Panc1 (cell line): ENCODE results near the gene AGPAT4.

Source experiments
- CTCF ChIP-seq: fragments of 450-650 bp; IDR thresholded peaks from 2 replicates; pipeline ENCODE4 v1.5.1; 2017; ENCODE audit warnings: mild to moderate bottlenecking
- POLR2AphosphoS5 ChIP-seq: IDR thresholded peaks from 2 replicates; pipeline ENCODE4 v1.6.1; 2012; ENCODE audit warnings: mild to moderate bottlenecking, low read depth, low read length, moderate library complexity
- REST ChIP-seq, 2 experiments: IDR thresholded peaks; 2 replicates each; pipeline ENCODE4 v1.6.1; 2011 to 2012; ENCODE audit warnings: low read depth in 2 of 2, control low read depth in 1 of 2, low read length in 1 of 2, mild to moderate bottlenecking in 1 of 2, moderate library complexity in 1 of 2; ENCODE audit not compliant: insufficient read depth in 1 of 2
- SIN3A ChIP-seq: IDR thresholded peaks from 2 replicates; pipeline ENCODE4 v1.6.1; 2012; ENCODE audit warnings: low read depth, mild to moderate bottlenecking, low read length, moderate library complexity, borderline replicate concordance; ENCODE audit not compliant: insufficient read depth

- TF ChIP-seq CTCF (no peak), REST (IDR thresholded peaks at IDR 0.05; ENCODE audit: insufficient read depth in 1 of 2, low read depth in 2 of 2, low read length in 1 of 2) (no peak), POLR2AphosphoS5 (no peak), SIN3A (no peak)
Observed at GRCh38 chr6:161161121-161161520, 112.7 kb downstream of the AGPAT4 start.
